ENCODE data around the gene AOAH. TPM values are rescaled to one million over a fixed set of nuclear protein-coding genes. Genes with fewer than 3 reads are reported as not detected.

The AOAH gene
- total and polyA plus RNA-seq, 2 of the 13 experiments (the other 11 are each of a cell fraction or from before 2014, with no cell fraction given) = not detected

DNA sequence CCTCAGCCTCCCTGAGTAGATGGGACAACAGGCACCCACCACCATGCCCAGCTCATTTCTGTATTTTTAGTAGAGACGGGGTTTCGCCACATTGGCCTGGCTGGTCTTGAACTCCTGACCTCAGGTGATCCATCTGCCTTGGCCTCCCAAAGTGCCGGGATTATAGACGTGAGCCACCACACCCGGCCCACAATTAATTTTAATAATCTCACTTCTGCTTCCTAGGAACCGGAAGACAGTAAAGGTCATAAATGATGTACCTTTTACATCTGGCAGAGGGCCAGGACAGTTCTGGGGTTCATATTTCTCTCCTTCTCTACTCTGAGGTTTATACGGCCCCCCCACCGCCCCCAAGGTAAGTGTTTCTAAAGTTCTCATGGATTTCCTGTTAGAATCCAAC lies 31.2 kb upstream of the AOAH start:
- H3K36me3 ChIP-seq (replicated peaks in 1 of 2; ENCODE audit: control insufficient read depth in 1 of 2, insufficient read depth in 2 of 2, low read length in 2 of 2) = no peaks in the 10 kb centered on the region
- H3K4me2 ChIP-seq (ENCODE audit: low read depth, low read length) = no peak overlapping the region
- H3K79me2 ChIP-seq (ENCODE audit: insufficient read depth, low read length) = no peaks in the 10 kb centered on the region
- H4K20me1 ChIP-seq (ENCODE audit: insufficient read depth, low read length) = no peaks in the 10 kb centered on the region
- WGBS (ENCODE audit: low lambda C conversion rate) = 49% methylated on average over 8 of the region's 8 CpGs
- H3K27ac ChIP-seq (ENCODE audit: extremely low read length, insufficient read depth, low read length) = no peak overlapping the region
- TF ChIP-seq JUN (CRISPR knock-in tag; IDR thresholded peaks at IDR 0.05) (no peak), KMT2B (CRISPR knock-in tag; IDR thresholded peaks at IDR 0.05) (no peak), MXD4 (CRISPR knock-in tag; IDR thresholded peaks at IDR 0.05) (no peak), FOSL1 (CRISPR knock-in tag; IDR thresholded peaks at IDR 0.05; ENCODE audit: borderline replicate concordance) (no peak), ZNF660 (CRISPR knock-in tag; IDR thresholded peaks at IDR 0.05; ENCODE audit: borderline replicate concordance, low read depth) (no peak), ZC3H4 (CRISPR knock-in tag; IDR thresholded peaks at IDR 0.05; ENCODE audit: borderline replicate concordance) (no peak), GABPA (IDR thresholded peaks at IDR 0.05; ENCODE audit: low read depth, low read length) (no peak), GABPA (CRISPR knock-in tag; IDR thresholded peaks at IDR 0.05; ENCODE audit: low read depth) (no peak), BHLHE40 (IDR thresholded peaks at IDR 0.05; ENCODE audit: low read length) (no peak), U2AF1 (optimal IDR thresholded peaks at IDR 0.05; ENCODE audit: low read depth, low read length) (no peak), ZFP1 (CRISPR knock-in tag; IDR thresholded peaks at IDR 0.05) (no peak)
- TF ChIP-seq, protein P1, sequence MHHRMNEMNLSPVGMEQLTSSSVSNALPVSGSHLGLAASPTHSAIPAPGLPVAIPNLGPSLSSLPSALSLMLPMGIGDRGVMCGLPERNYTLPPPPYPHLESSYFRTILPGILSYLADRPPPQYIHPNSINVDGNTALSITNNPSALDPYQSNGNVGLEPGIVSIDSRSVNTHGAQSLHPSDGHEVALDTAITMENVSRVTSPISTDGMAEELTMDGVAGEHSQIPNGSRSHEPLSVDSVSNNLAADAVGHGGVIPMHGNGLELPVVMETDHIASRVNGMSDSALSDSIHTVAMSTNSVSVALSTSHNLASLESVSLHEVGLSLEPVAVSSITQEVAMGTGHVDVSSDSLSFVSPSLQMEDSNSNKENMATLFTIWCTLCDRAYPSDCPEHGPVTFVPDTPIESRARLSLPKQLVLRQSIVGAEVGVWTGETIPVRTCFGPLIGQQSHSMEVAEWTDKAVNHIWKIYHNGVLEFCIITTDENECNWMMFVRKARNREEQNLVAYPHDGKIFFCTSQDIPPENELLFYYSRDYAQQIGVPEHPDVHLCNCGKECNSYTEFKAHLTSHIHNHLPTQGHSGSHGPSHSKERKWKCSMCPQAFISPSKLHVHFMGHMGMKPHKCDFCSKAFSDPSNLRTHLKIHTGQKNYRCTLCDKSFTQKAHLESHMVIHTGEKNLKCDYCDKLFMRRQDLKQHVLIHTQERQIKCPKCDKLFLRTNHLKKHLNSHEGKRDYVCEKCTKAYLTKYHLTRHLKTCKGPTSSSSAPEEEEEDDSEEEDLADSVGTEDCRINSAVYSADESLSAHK (CRISPR knock-in tag; IDR thresholded peaks at IDR 0.05; ENCODE audit: borderline replicate concordance) = no peak
- no peak overlapping the region for H2AFZ ChIP-seq (ENCODE audit: low read length)
- ChIA-PET CTCF (ENCODE audit: low intra/inter-chr PET ratio, low total read pairs) (no interaction called here), POLR2A (no interaction called here)
- no peak overlapping the region for H3K4me3 ChIP-seq (replicated peaks in 1 of 3; ENCODE audit: insufficient read depth in 1 of 3, low read depth in 2 of 3, low read length in 3 of 3)
- no peaks in the 10 kb centered on the region for H3K4me1 ChIP-seq (ENCODE audit: insufficient read depth, low read length)
- no peak for DNase-seq (ENCODE audit: low spot score)
- BruUV-seq (replicated peaks) = no TSS peak
- FAIRE-seq = no peak
- in situ Hi-C loops (cut with HindIII; ENCODE audit: extremely low pct_ligation_motif_present, low pct_unique_long_range_greater_than_20kb) = no loop called here
- peaks cover 0 to 6% of the 10 kb centered on the region in 2 experiments; a peak in 1 of 5 replicates for H3K27me3 ChIP-seq (ENCODE audit: control insufficient read depth in 1 of 2, insufficient read depth in 2 of 2, low read length in 2 of 2)
- intact Hi-C loops (cut with micrococcal nuclease; ENCODE audit: unreplicated experiment) = no loop called here
- no peaks in the 10 kb centered on the region for H3K9me3 ChIP-seq (ENCODE audit: low read length)
- no peak for ATAC-seq
- H3K9ac ChIP-seq (ENCODE audit: insufficient read depth, low read depth, low read length) = no peak overlapping the region

All from HepG2 (cell line).